Neural progenitor cell (in vitro differentiated cells): ENCODE results near the gene NBEAL1. TPM values are rescaled to one million over a fixed set of nuclear protein-coding genes. Genes with fewer than 3 reads are reported as not detected.
"Not testable (repeated sequence)": the region's sequence is repeated elsewhere in the genome, so short reads cannot be mapped to it uniquely, and the experiment has no call there.

Experiments used
- DNase-seq: peaks from one replicate; pipeline ENCODE4 v3.0.0-alpha.2; 2016; ENCODE audit warnings: low spot score
- H2AFZ ChIP-seq: fragments of 200-600 bp; sonication (generic); replicated peaks from 2 replicates; pipeline ENCODE4 v1.6.1; 2016; ENCODE audit warnings: antibody characterized with exemption
- H3F3A ChIP-seq: fragments of 200-600 bp; sonication (generic); 2 replicates; pipeline ENCODE4 v1.6.1; 2016; ENCODE audit warnings: antibody characterized with exemption, low read depth
- H3K27ac ChIP-seq: fragments of 200-600 bp; sonication (generic); 2 replicates; pipeline ENCODE4 v1.5.1; 2016; ENCODE audit warnings: mild to moderate bottlenecking
- H3K27me3 ChIP-seq: fragments of 200-600 bp; sonication (generic); 2 replicates; pipeline ENCODE4 v1.6.1; 2016; ENCODE audit warnings: mild to moderate bottlenecking, moderate library complexity
- H3K36me3 ChIP-seq: fragments of 200-600 bp; sonication (generic); 2 replicates; pipeline ENCODE4 v1.5.1; 2016
- H3K4me1 ChIP-seq: fragments of 200-600 bp; sonication (generic); 2 replicates; pipeline ENCODE4 v1.6.1; 2016; ENCODE audit warnings: mixed run types
- H3K4me2 ChIP-seq: fragments of 200-600 bp; sonication (generic); 2 replicates; pipeline ENCODE4 v1.6.1; 2016
- H3K4me3 ChIP-seq: fragments of 200-600 bp; sonication (generic); 2 replicates; pipeline ENCODE4 v1.5.1; 2016
- H3K79me2 ChIP-seq: fragments of 200-600 bp; sonication (generic); 2 replicates; pipeline ENCODE4 v1.6.1; 2016; ENCODE audit warnings: low read depth
- H3K9ac ChIP-seq: fragments of 200-600 bp; sonication (generic); 2 replicates; pipeline ENCODE4 v1.6.1; 2016
- H3K9me3 ChIP-seq: fragments of 200-600 bp; sonication (generic); 2 replicates; pipeline ENCODE4 v1.5.1; 2016; ENCODE audit warnings: low read depth
- H4K20me1 ChIP-seq: fragments of 200-600 bp; sonication (generic); 2 replicates; pipeline ENCODE4 v1.6.1; 2016; ENCODE audit warnings: low read depth
- H3K27ac Mint-ChIP-seq: 3 replicates; pipeline ENCODE4 v1.8.0; 2021; ENCODE audit warnings: mixed read lengths
- H3K27me3 Mint-ChIP-seq: 2 replicates; pipeline ENCODE4 v1.8.0; 2022; ENCODE audit warnings: low read depth, mild to moderate bottlenecking, inconsistent platforms, moderate library complexity, mixed read lengths; ENCODE audit not compliant: insufficient read depth
- H3K36me3 Mint-ChIP-seq: 3 replicates; pipeline ENCODE4 v1.8.0; 2021; ENCODE audit warnings: mixed read lengths
- H3K4me1 Mint-ChIP-seq: 3 replicates; pipeline ENCODE4 v1.8.0; 2021; ENCODE audit warnings: mixed read lengths
- H3K4me3 Mint-ChIP-seq: 3 replicates; pipeline ENCODE4 v1.8.0; 2021; ENCODE audit warnings: mild to moderate bottlenecking, moderate library complexity, mixed read lengths
- H3K9me3 Mint-ChIP-seq: 3 replicates; pipeline ENCODE4 v1.8.0; 2020; ENCODE audit warnings: mixed read lengths
- CTCF ChIP-seq: fragments of 200-600 bp; sonication (generic); IDR thresholded peaks from 2 replicates; pipeline ENCODE4 v1.5.1; 2017; ENCODE audit warnings: antibody characterized with exemption, mild to moderate bottlenecking
- EZH2 ChIP-seq: fragments of 200-600 bp; sonication (generic); IDR thresholded peaks from 2 replicates; pipeline ENCODE4 v1.6.1; 2017; ENCODE audit warnings: antibody characterized with exemption, mild to moderate bottlenecking, moderate library complexity
- EZH2phosphoT487 ChIP-seq: fragments of 200-600 bp; sonication (generic); IDR thresholded peaks from 2 replicates; pipeline ENCODE4 v1.6.1; 2017; ENCODE audit warnings: antibody characterized with exemption
- total RNA-seq: library from RNA; depleted of rRNA; stranded (reverse); fragments of >200 nt; gene quantifications from 2 replicates; pipeline ENCODE4 v1.2.3, GENCODE V29; 2015; ENCODE audit warnings: low replicate concordance

NBEAL1 gene
- total RNA-seq, 1 donor from 2014 or later, result 10.3 TPM

GRCh38 chr2:203240491-203240890, 225.8 kb downstream of the NBEAL1 start:
- DNase-seq, result no peak
- H3K4me3 ChIP-seq, result peak overlapping the region; percentile 77
- no peak overlapping the region for H2AFZ ChIP-seq
- no peak overlapping the region for H3K9ac ChIP-seq
- Mint-ChIP-seq H3K4me3 (peak overlapping the region; percentile 95), H3K36me3 (peaks cover 25% of the 10 kb centered on the region), H3K9me3 (no peaks in the 10 kb centered on the region), H3K4me1 (peaks cover 3% of the 10 kb centered on the region), H3K27ac (no peak overlapping the region), H3K27me3 (peaks cover 2% of the 10 kb centered on the region)
- no peak overlapping the region for H3K27ac ChIP-seq
- peaks cover 7% of the 10 kb centered on the region for H3K4me1 ChIP-seq
- no peaks in the 10 kb centered on the region for H3K9me3 ChIP-seq
- peaks cover 47% of the 10 kb centered on the region for H3K79me2 ChIP-seq
- H4K20me1 ChIP-seq, result no peaks in the 10 kb centered on the region
- no peaks in the 10 kb centered on the region for H3K36me3 ChIP-seq
- no peaks in the 10 kb centered on the region for H3K27me3 ChIP-seq
- H3F3A ChIP-seq, result peaks cover 25% of the 10 kb centered on the region
- peak overlapping the region; percentile 76 for H3K4me2 ChIP-seq
- TF ChIP-seq CTCF (no peak), EZH2phosphoT487 (no peak), EZH2 (no peak)

DNA sequence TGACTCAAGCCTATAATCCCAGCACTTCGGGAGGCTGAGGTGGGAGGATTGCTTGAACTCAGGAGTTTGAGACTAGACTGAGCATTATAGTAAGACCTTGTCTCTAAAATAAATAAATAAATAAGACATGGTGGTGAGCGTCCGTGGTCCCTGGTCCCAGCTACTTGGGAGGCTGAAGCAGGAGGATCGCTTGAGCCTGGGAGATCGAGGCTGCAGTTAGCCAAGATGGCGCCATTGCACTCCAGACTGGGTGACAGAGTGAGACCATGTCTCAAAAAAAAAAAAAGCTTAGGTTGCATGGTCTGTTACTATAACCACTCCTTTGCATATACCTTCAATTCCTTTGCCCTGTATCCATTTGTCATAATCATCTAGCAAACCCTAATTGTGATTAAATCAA, 227.8 kb downstream of the NBEAL1 start:
- H3K4me2 ChIP-seq, result no peak overlapping the region
- peaks cover 7% of the 10 kb centered on the region for H3K4me1 ChIP-seq
- no peak overlapping the region for H3K4me3 ChIP-seq
- Mint-ChIP-seq H3K4me3 (no peak overlapping the region), H3K36me3 (peaks cover 30% of the 10 kb centered on the region), H3K4me1 (peaks cover 3% of the 10 kb centered on the region), H3K9me3 (no peaks in the 10 kb centered on the region), H3K27ac (no peak overlapping the region), H3K27me3 (peaks cover 4% of the 10 kb centered on the region)
- TF ChIP-seq EZH2 (no peak), EZH2phosphoT487 (no peak)
- no peak for DNase-seq
- no peak overlapping the region for H2AFZ ChIP-seq
- no peaks in the 10 kb centered on the region for H3K9me3 ChIP-seq
- H3F3A ChIP-seq, result peaks cover 24% of the 10 kb centered on the region
- H3K9ac ChIP-seq, result no peak overlapping the region
- H3K36me3 ChIP-seq, result no peaks in the 10 kb centered on the region
- H3K27me3 ChIP-seq, result no peaks in the 10 kb centered on the region
- H3K27ac ChIP-seq, result no peak overlapping the region
- H3K79me2 ChIP-seq, result peaks cover 51% of the 10 kb centered on the region
- H4K20me1 ChIP-seq, result no peaks in the 10 kb centered on the region

- Histone ChIP-seq H3F3A (no peaks in the 10 kb centered on the region), H3K4me2 (no peak overlapping the region), H3K9ac (no peak overlapping the region), H3K4me3 (no peak overlapping the region), H4K20me1 (no peaks in the 10 kb centered on the region), H3K9me3 (no peaks in the 10 kb centered on the region), H3K27ac (no peak overlapping the region), H3K27me3 (no peaks in the 10 kb centered on the region), H2AFZ (no peak overlapping the region), H3K4me1 (no peaks in the 10 kb centered on the region), H3K36me3 (no peaks in the 10 kb centered on the region), H3K79me2 (peaks cover 28% of the 10 kb centered on the region)
- Mint-ChIP-seq H3K9me3 (no peaks in the 10 kb centered on the region), H3K27me3 (peaks cover 2% of the 10 kb centered on the region), H3K4me3 (no peak overlapping the region), H3K4me1 (no peaks in the 10 kb centered on the region), H3K27ac (no peak overlapping the region), H3K36me3 (peaks cover 30% of the 10 kb centered on the region)
- TF ChIP-seq CTCF, result no peak
- no peak for DNase-seq
Observed at GRCh38 chr2:203246646-203247045, 232.0 kb downstream of the NBEAL1 start.

GRCh38 chr2:203252818-203253217, 238.1 kb downstream of the NBEAL1 start:
- Mint-ChIP-seq H3K4me3 (no peak overlapping the region), H3K9me3 (no peaks in the 10 kb centered on the region), H3K36me3 (peaks cover 28% of the 10 kb centered on the region), H3K4me1 (no peaks in the 10 kb centered on the region), H3K27me3 (no peaks in the 10 kb centered on the region), H3K27ac (no peak overlapping the region)
- Histone ChIP-seq H3K9me3 (no peaks in the 10 kb centered on the region), H3K79me2 (no peaks in the 10 kb centered on the region), H2AFZ (no peak overlapping the region), H3K4me3 (no peak overlapping the region), H3K4me2 (no peak overlapping the region), H3K27me3 (no peaks in the 10 kb centered on the region), H3K27ac (no peak overlapping the region), H4K20me1 (no peaks in the 10 kb centered on the region), H3K36me3 (peaks cover 3% of the 10 kb centered on the region), H3K4me1 (no peaks in the 10 kb centered on the region), H3F3A (no peaks in the 10 kb centered on the region), H3K9ac (no peak overlapping the region)
- no peak for DNase-seq
- TF ChIP-seq EZH2phosphoT487 (no peak), EZH2 (no peak), CTCF (no peak)

DNA sequence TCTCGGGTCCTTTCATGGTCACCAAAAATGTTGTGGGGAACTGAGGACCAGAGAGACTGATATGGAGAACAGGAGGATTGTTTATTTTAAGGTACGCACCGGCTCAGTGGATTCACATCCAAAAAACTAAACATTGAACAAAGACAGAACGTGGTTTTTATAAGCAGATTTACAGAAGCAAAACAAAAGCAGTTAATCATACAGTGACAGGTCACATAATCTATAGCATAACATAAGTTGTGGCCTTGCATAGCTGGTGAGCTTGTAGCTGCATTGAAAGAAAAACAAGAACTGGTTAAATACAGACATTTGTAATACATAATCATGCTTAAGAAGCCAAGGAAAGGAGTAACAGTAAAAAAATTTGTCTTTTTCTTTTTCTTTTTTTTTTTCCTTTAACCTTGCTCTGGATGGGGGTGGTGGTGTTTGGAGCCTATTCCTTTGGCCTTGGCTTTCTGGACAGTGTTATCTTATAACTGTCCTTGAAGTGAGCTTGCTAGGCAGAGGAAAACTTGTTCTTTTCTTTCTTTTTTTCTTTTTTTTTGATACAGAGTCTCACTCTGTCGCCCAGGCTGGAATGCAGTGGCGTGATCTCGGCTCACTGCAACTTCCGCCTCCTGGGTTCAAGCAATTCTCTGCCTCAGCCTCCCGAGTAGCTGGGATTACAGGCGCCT, 238.9 kb downstream of the NBEAL1 start:
- not testable (repeated sequence) for DNase-seq, H3K9me3 Mint-ChIP-seq, H3K4me3 ChIP-seq, H3K4me1 ChIP-seq, H3K27ac Mint-ChIP-seq, H3K4me1 Mint-ChIP-seq, H3K36me3 ChIP-seq, H3K27me3 ChIP-seq, H3K4me3 Mint-ChIP-seq, H3K79me2 ChIP-seq, H3K4me2 ChIP-seq, H4K20me1 ChIP-seq, H3F3A ChIP-seq, H3K27me3 Mint-ChIP-seq, H2AFZ ChIP-seq, H3K9me3 ChIP-seq, H3K9ac ChIP-seq, H3K27ac ChIP-seq
- peaks cover 30% of the 10 kb centered on the region for H3K36me3 Mint-ChIP-seq
